Neuron (in vitro differentiated cells): Measurements from ENCODE around the gene PANX1.

Experiments used
- H2AFZ ChIP-seq: one replicate; pipeline ENCODE4 v1.6.1; 2013; ENCODE audit warnings: low read depth, mild to moderate bottlenecking, inconsistent platforms, low read length, moderate library complexity
- H3K27me3 ChIP-seq: one replicate; pipeline ENCODE4 v1.6.1; 2013; ENCODE audit warnings: low read length; ENCODE audit not compliant: insufficient read depth
- H3K36me3 ChIP-seq: one replicate; pipeline ENCODE4 v1.6.1; 2013; ENCODE audit warnings: low read length; ENCODE audit not compliant: insufficient read depth
- H3K4me1 ChIP-seq: one replicate; pipeline ENCODE4 v1.6.1; 2013; ENCODE audit warnings: low read length; ENCODE audit not compliant: insufficient read depth
- H3K4me3 ChIP-seq: 2 replicates; pipeline ENCODE4 v1.5.1; 2013; ENCODE audit warnings: mild to moderate bottlenecking, low read length, moderate library complexity
- H3K9me3 ChIP-seq: one replicate; pipeline ENCODE4 v1.6.1; 2013; ENCODE audit warnings: low read length

The PANX1 gene

GRCh38 chr11:94185416-94186084 lies 56.9 kb downstream of the PANX1 start:
- Histone ChIP-seq H3K4me3 (no peak overlapping the region), H2AFZ (no peak overlapping the region), H3K4me1 (no peaks in the 10 kb centered on the region), H3K27me3 (no peaks in the 10 kb centered on the region), H3K9me3 (peaks cover 2% of the 10 kb centered on the region), H3K36me3 (peaks cover 43% of the 10 kb centered on the region)

GRCh38 chr11:94186342-94187203 lies 57.9 kb downstream of the PANX1 start:
- Histone ChIP-seq H2AFZ (no peak overlapping the region), H3K36me3 (peaks cover 33% of the 10 kb centered on the region), H3K4me1 (no peaks in the 10 kb centered on the region), H3K4me3 (no peak overlapping the region), H3K9me3 (peaks cover 2% of the 10 kb centered on the region), H3K27me3 (no peaks in the 10 kb centered on the region)

- H3K4me1 ChIP-seq = no peaks in the 10 kb centered on the region
- no peaks in the 10 kb centered on the region for H3K27me3 ChIP-seq
- H3K4me3 ChIP-seq = no peak overlapping the region
- H3K9me3 ChIP-seq = no peaks in the 10 kb centered on the region
- no peaks in the 10 kb centered on the region for H3K36me3 ChIP-seq
- H2AFZ ChIP-seq = no peak overlapping the region
Measured at GRCh38 chr11:94193288-94193687, 64.6 kb downstream of the PANX1 start.

- Histone ChIP-seq H3K27me3 (no peaks in the 10 kb centered on the region), H3K36me3 (no peaks in the 10 kb centered on the region), H3K4me1 (no peaks in the 10 kb centered on the region), H3K9me3 (no peaks in the 10 kb centered on the region), H2AFZ (no peak overlapping the region), H3K4me3 (no peak overlapping the region)
Measured at GRCh38 chr11:94194712-94195111, 66.1 kb downstream of the PANX1 start.

DNA sequence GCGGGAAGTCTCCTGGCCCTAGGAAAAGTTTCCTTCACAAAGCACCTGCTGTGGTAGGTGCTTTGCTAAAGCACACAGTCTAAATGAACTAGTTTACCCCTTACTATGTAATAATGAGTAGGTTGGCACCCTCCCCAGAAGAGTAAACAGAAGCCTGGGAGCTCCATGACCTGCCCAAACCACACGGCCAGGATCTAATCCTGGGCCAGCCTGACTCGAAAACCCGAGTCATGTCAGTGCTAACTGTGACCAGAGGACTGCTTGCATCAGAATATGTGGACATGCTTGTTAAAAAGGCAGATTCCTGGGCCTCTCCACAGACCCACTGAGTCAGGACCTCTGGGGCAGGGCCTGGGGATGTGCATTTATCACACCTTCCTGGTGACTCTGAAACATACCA lies 67.7 kb downstream of the PANX1 start:
- no peak overlapping the region for H3K4me3 ChIP-seq
- H2AFZ ChIP-seq = no peak overlapping the region
- H3K4me1 ChIP-seq = peaks cover 6% of the 10 kb centered on the region
- H3K9me3 ChIP-seq = no peaks in the 10 kb centered on the region
- no peaks in the 10 kb centered on the region for H3K36me3 ChIP-seq
- no peaks in the 10 kb centered on the region for H3K27me3 ChIP-seq

- Histone ChIP-seq H2AFZ (no peak overlapping the region), H3K36me3 (no peaks in the 10 kb centered on the region), H3K4me3 (no peak overlapping the region), H3K4me1 (peaks cover 10% of the 10 kb centered on the region), H3K27me3 (no peaks in the 10 kb centered on the region), H3K9me3 (no peaks in the 10 kb centered on the region)
Measured at GRCh38 chr11:94198718-94199117, 70.1 kb downstream of the PANX1 start.

DNA sequence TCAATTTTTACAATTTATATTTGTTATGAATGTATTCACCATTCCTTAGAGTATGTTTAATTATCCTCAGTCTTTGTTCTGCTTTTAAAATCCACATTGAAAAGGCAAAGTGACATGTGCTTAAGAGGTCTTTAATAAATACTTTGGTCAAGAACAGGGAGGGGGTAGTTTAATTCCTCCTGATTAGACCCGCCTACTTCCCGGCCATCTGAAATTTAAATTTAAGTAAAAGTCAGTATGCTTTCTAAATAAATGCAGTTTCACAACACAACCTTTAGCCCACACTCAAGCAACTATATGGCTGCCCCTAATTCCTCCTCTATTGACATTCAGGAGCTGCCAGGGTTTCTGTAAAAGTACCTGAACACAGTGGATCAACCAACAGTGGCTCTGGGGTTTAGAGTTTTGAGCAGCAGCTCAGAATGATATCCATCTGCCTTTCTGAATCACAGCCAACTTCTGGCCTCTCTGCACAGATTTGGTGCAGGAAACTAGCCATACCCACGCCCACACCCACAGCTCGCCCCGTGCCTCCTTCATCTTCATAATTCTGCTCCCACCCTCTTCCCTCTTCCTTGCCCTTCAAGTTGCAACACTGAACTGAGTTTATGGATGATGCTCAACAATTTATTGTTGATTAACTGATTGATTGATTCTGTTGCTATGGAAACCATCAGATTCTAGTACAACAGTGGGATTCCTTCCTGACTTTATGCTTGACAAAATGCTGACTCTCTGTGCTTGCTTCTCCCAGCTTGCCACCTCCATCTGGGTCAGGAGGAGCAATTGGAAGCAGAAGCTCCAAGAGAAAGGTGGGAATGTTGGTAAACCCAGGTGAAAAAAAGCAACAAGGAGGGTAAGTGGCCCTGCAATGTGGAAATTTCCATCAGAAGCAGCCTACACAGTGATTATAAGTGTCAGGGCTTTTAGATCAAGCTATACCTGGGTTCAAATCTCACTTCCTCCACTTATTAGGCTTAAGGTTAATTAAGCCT lies 70.8 kb downstream of the PANX1 start:
- Histone ChIP-seq H3K9me3 (no peaks in the 10 kb centered on the region), H2AFZ (no peak overlapping the region), H3K27me3 (no peaks in the 10 kb centered on the region), H3K4me3 (no peak overlapping the region), H3K36me3 (no peaks in the 10 kb centered on the region), H3K4me1 (peaks cover 10% of the 10 kb centered on the region)

- Histone ChIP-seq H3K4me3 (no peak overlapping the region), H3K36me3 (no peaks in the 10 kb centered on the region), H3K9me3 (no peaks in the 10 kb centered on the region), H3K4me1 (peaks cover 10% of the 10 kb centered on the region), H2AFZ (peak overlapping the region; percentile 1), H3K27me3 (no peaks in the 10 kb centered on the region)
Measured at GRCh38 chr11:94201004-94201465, 72.4 kb downstream of the PANX1 start.

GRCh38 chr11:94203070-94203469 lies 74.4 kb downstream of the PANX1 start:
- H3K27me3 ChIP-seq = no peaks in the 10 kb centered on the region
- H3K4me1 ChIP-seq = peaks cover 10% of the 10 kb centered on the region
- H3K4me3 ChIP-seq = no peak overlapping the region
- no peak overlapping the region for H2AFZ ChIP-seq
- H3K9me3 ChIP-seq = no peaks in the 10 kb centered on the region
- H3K36me3 ChIP-seq = no peaks in the 10 kb centered on the region

DNA sequence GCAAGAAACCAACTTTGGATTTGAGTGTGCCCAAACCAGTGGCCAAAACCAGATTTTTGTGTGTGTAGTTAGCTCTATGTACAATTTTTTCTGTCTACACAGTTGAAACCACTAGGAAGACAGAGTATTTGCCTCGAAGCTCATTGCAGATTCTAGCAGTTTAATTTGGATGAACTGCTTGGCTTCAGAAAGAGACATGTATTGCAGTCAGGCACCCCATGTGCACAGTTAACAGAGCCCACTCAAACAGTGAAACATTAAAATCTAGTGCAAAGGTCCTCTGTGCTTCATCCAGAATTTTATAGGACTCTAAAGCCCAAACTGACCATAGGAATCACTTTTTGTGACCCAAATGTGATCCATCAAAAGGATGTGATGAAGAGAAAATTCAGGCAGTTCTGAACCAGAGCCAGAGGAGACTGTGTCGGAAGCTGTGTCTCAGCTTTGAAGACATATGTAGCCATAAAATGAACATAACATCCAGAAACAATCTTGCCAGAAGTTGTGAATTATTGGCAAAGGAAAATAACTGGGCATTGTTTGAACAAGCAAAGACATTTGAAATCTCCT lies 82.7 kb downstream of the PANX1 start:
- H2AFZ ChIP-seq = no peak overlapping the region
- no peak overlapping the region for H3K4me3 ChIP-seq
- H3K4me1 ChIP-seq = no peaks in the 10 kb centered on the region
- no peaks in the 10 kb centered on the region for H3K9me3 ChIP-seq
- H3K36me3 ChIP-seq = no peaks in the 10 kb centered on the region
- peaks cover 3% of the 10 kb centered on the region for H3K27me3 ChIP-seq

DNA sequence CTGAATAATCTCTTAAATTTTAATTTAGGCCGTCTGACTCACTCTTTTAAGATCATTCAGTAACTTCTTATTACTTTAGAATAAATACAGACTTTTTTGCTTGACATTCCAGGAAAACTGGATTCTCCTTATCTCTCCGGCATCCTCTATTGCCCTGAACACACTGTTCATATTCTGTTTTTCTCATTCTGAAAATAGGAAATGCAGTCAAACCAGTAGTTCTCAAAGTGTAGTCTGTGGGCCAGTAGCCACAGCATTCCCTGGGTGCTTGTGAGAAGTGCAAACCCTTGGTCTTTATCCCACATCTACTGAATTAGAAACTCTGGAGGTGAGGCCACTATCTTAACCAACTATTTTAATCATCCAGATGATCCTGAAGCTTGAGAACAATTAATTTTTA lies 84.3 kb downstream of the PANX1 start:
- Histone ChIP-seq H3K36me3 (no peaks in the 10 kb centered on the region), H3K9me3 (no peaks in the 10 kb centered on the region), H3K27me3 (peaks cover 3% of the 10 kb centered on the region), H3K4me3 (no peak overlapping the region), H3K4me1 (no peaks in the 10 kb centered on the region), H2AFZ (no peak overlapping the region)

DNA sequence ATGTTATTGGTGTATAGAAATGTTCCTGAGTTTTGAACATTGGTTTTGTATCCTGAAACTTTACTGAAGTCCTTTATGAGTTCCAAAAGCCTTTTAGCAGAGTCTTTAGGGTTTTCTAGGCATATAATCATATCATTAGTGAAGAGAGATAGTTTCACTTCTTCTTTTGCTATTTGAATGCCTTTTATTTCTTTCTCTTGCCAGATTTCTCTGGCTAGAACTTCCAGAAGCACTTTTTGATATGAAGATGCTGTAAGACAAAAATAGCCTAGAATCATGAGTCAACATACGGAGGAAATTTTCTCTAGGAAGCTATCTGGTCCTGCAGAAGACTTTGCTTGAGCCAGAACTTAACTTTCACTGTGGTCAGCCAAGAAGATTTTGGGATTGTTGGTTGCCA lies 89.1 kb downstream of the PANX1 start:
- Histone ChIP-seq H3K27me3 (peaks cover 3% of the 10 kb centered on the region), H3K4me3 (no peak overlapping the region), H3K9me3 (no peaks in the 10 kb centered on the region), H3K4me1 (no peaks in the 10 kb centered on the region), H2AFZ (no peak overlapping the region), H3K36me3 (no peaks in the 10 kb centered on the region)
